SK-N-DZ (cell line): ENCODE results near the gene PRAC1.
A peak's percentile ranks its signal among the peaks of the same experiment; 100 is the strongest.
"Not testable (repeated sequence)": the region's sequence is repeated elsewhere in the genome, so short reads cannot be mapped to it uniquely, and the experiment has no call there.

Source experiments
- DNase-seq: peaks from one replicate; pipeline ENCODE4 v3.0.0-alpha.2; 2015; ENCODE audit warnings: low spot score

PRAC1 gene

DNA sequence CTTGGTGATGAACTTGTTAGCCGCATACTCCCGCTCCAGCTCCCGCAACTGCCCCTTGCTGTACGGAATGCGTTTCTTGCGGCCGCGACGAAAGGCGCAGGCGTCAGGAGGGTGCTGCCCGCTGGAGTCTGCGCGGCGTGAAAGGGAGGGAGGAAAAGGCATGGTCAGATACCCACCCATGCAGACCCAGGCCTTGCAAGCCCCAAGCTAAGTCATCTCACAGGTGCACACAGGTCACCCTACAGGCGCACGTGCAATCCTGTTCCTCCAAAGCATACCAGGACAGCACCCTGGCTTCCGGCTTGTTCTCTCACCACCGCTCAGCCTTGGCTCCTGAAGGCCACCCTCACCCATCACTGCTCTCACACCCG, 4.6 kb upstream of the PRAC1 start:
- DNase-seq = no peak

DNA sequence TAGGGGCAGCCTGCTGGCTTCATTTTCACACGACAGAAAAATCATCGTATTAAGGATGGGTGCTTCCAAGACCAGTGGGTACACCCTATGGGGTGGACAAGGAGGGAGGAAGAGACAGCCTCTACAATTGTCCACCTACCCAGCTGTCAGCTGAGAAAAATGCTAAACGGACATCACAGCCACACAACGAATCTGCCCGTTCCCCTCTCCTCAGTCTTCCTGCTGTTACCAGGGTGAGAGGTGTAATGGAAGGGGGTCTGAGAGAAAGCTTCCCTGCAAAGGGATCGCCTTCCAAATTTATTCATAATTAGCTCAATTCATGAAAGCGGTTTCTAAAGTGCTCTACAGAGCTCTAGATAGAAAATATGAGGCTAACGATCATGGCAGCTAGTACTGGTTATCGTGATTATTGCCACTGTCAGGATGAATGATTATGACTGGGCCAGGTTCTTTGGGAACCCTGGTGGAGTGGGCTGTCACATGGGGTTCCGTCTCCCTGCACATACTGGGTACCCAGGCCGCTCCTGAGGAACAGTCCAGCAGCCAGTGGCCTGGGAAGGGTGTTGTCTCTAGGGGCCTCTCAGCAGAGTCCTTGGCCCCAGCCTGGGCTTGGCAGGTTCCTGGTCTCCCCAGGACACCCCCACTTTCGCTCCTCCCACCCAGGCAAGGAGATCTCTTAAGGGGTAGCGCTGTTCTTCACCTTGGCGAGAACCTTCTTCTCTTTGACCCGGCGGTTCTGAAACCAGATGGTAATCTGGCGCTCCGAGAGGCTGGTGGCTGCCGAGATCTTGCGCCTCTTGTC, 4.0 kb upstream of the PRAC1 start:
- no peak for DNase-seq

DNA sequence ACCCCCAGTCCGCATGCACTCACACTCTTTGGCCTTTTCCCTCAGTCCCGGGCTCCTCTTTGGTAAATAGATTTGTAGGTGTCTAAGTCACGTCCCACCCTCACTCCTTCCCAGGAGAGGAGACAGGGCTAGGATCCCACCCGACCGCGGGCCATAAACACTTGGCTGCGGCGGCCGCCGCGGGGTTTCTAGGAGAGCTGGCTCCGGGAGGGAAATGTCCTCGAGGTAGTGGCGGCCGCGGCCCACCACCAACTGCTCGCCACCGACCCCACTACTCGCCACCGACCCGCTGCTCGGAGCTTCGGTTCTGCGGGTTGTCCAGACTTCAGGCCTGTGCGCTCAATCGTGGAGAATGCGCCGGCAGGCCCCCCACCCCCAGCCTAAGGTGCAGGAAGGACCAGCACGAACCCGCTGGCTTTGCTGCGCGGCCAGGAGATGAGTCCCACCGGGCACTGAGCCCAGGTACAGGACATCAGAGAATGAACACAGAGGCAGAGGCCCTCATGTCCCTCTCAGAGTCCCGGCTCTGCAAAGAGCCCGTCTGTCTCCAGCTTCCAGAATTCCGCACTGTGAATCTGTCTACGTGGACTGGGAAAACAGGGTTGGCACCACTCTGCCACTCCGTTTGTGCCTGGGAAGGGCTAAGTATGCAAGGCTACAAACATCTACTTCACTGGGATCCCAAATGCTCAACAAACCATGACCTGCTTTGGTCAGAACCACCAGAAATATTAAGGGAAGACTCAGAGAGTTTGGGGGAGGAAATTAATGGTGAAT, 3.2 kb upstream of the PRAC1 start:
- no peak for DNase-seq

DNA sequence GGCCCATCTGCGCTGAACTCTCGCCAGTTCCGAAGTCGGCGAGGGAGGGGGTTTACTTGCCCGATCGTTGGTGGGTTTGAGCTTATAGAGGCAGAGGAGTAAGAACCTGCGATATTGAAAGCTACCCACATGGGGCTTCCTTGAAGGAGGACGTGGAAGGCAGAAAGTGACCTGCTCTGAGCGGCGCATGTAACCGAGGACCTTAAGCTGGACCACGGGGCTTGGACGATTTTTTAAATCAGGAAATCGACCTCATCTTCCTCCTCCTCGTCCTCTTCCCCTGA, 2.6 kb upstream of the PRAC1 start:
- no peak for DNase-seq

DNA sequence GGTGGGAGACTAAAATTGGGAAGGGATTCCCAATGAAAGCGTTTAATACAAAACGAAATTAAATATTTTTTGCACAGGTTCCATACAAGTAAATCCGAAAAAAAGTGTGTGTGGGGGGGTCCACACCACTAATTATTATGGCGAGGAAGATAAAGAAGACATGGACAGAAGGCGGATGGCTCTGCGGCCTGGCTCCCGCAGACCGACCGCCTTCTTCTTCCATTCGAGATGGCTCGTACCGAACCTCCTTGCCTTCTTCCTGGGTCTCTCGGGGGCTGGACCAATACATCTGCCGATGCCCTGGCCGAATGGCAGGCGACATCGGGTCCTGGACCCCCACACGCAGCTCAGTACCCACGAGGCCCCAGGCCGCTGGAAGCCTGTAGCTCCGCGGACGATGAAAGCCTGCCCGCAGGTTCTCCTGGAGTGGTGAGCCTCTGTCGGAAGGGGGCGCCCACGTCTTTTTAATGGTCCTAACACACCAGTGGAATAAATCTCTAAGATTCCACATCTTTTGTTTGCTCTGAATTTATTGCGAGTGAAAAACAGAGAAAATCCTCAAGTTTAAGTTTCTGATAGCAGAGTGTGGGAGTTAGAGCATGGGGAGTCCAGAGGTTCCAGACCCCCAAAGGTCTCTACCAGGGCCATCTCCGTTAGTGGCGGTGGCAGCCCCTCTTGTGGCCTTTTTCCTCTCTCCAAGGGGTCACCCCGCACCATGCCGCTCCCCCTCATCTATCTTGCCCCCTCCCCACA, 2.1 kb upstream of the PRAC1 start:
- DNase-seq = peak; percentile 67

DNA sequence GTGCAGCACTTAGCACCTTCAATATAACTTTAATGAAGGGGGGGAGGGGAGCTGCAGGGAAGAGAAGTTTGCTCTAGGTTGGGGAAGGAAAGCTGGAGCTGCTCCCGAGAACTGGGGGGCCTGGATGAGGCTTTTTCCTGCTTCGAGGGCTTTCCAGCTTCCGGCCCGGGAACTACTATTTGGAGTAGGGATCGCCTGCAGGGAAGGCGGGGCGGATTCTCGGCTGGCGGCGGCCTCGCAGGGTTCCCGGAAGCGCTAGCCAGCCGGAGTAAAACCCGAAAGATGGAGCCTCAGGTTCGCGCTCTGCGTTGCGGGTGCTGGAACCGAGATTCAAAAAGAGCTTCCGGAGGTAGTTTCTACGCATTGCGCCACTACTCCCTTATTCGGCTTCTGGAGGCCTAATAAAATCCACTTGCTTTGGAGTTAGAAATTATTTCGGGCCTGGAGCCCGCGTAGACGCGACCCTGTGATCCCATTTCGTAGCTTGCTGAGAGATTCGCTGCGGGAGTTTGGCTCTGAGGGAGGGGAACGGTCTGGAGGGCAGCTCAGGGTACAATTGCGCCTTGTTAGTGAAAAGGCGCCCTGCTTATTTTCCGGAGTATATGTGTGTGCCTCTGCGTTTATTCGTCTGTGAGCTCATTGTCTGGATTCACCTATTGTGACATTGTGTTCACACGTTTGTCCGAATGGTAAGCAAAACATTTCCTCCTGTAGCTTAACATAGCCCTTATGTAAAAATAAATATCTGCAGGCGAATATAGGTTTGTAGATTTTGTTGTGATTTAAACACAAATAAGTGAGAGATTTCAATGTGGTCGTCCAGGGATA, 1.3 kb upstream of the PRAC1 start:
- no peak for DNase-seq

DNA sequence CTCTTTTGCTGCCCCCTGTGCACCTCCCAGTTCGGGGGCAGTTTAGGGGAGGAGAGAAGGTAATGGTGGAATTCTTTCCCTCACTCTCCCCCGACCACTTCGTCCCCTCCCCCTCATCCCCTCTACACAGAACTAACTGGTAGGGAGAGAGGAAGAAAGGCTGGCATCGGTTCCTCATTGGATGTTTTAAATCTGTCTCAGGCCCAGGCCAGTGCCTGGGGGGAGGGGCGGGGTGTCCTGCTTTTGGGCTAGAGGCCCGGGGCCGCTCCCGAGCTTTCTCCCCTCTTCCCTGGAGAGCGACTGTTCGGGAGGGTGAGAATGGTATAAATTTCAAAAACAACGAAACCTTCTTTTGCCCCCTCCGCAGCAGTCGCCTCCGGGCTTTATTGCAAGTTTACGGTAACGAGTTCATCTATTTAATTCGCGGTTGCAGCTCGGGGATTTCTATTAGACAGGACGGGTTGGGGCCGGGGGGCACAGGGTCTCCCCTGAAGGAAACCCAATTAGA, 651 bp upstream of the PRAC1 start, which contains the start of gene PRAC2:
Gene PRAC2, plus strand, starts transcription at position 271 of the 508 bp plus-strand sequence. CDS start 1,226 bp downstream, outside the sequence.
- DNase-seq = no peak

DNA sequence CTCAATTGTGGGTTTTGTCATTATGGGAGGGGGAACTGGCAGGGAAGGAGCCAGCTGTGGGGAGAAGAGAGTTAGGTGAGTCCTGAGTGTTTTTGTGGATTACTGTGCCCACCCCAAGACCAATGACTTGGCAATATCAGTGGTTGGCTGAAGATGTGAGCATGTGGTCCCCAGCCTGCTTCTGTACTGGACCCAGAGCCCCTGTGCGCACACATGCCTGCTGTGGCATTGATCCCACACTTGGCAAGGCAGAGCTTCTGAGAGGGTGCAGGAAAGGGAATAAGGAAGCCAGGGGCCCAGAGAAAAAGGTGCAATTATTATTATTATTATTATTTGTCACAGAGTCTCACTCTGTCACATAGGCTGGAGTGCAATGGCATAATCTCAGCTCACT, 1.3 kb downstream of the PRAC1 start:
- DNase-seq = no peak

DNA sequence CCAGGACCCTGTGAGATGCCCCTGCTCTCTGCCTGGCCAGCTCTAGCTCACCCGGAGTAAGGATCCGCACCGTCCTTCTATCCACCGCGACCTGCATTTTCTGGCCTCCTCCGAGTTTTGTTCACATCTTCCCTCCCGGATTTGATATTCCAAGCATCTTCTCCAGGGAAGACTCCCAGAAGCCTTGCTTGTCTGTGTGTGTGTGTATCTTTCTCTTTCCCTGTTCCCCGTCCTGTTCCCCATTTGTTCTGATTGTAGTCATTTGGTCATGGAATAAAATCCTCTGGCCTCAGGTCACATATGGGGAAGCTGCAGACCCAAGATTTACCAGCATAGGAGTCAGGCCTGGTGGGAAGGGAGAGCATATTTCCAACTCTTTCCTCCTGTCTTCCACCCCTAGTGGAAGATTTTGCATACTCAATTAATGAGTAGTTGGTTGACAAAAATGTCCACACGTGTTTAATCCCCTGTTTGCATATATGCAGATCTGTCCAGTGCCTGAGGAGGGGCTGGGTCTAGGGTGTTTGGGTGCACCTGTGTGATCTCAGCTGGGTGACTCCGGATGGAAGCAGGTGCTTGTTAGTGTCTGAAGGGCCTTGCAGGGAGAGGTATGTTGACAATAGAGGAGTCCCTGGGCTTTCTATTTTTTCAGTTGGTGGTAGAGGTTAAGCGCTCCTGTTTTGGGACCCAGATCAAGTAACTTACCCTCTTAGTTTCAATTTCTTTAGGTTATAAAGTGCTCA, 1.9 kb downstream of the PRAC1 start:
- DNase-seq = no peak

DNA sequence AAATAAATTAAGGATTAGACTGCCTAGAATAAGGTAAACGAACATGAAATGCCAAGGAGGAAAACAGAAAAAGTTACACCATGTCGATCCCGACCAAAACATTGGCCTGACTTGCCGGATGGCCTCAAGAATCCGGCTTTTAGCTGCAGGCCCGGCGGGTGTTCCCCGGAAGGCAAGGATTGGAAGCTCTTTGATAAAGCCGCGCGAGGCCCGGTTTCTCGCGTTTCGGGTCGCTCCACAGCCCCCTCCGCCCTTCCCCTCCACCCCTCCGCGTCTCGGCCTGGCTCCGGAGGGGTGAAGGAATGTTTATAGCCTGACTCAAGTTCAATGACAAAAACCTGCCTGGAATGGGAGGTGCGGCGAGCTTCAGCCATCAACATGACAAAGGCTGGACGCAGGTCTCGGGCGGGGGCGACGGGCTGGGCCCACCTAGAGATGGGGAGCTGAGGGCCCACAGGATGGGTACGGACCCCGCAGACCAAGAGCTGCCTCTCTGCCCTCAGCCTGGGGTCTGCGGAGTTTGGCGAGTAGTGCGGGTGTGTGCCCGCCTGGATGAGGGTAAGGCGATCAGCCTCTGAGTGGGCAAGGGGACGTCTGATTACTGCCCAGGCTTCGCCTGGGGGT, 2.6 kb downstream of the PRAC1 start:
- no peak for DNase-seq

DNA sequence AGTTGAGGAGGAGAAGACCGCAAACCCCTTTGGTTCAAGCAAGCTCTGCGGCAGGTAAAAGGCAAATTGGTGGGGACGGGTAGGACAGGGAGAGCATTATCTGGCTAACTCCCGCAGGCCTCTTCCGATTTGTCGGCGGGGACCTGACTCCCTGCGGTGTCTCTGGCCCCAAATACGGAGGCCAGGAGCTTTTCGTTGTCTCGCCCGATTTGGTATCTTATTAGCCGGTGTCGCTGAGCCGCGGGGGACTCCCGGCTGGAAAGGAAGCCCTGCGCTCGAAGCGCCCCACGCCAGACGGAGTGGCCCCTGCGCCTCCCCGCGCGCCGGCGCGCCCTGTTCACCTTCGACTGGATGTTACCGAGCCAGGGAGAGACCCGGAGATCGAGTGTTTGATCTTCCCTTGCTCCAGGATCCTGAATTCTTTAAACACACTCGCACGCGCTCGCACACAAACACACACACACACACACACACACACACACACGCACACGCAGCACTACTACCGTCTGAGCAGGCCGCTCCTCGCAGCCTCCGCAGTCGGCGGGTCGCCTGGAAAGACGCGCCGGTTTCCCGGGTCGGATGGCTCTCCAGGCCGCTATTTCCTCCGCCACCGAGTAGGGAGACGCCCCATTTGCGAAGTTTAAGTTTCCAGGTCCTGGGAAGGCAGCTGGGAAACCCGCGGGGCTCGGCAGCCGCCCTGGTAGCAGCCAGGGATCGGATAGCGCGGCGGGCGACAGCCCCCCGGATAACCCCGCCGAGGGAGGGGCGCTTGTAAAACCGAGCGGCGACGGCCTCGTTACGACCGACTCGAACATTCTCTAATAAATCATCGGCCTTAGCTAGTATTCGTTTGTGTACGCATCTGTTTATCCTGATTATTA, 3.3 kb downstream of the PRAC1 start:
- DNase-seq = no peak

DNA sequence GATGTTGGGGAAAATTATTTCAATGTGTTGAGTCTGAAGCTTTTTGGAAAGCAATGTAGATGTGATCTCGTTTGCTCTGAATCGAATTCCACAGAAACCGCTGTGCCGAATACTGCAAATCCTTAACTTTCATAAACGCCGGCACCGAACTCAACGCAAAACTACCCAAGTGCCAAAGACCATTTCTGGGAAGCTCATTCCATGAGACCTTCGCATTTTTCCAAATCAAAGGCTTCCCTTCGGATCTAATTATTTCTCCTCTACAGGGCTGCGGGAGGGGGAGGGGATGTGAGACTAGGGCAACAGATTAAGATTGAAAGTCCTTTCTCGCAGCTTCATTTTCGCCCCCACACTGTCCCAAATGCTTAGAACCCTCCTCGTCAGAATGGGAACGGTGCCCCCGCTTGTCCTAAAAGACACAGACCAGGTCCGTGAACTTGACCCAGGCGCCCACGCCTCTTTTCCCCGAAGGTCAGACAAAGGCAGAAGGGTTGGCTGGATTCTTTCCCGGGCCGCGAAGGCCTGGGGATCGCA, 4.0 kb downstream of the PRAC1 start:
- DNase-seq = no peak

DNA sequence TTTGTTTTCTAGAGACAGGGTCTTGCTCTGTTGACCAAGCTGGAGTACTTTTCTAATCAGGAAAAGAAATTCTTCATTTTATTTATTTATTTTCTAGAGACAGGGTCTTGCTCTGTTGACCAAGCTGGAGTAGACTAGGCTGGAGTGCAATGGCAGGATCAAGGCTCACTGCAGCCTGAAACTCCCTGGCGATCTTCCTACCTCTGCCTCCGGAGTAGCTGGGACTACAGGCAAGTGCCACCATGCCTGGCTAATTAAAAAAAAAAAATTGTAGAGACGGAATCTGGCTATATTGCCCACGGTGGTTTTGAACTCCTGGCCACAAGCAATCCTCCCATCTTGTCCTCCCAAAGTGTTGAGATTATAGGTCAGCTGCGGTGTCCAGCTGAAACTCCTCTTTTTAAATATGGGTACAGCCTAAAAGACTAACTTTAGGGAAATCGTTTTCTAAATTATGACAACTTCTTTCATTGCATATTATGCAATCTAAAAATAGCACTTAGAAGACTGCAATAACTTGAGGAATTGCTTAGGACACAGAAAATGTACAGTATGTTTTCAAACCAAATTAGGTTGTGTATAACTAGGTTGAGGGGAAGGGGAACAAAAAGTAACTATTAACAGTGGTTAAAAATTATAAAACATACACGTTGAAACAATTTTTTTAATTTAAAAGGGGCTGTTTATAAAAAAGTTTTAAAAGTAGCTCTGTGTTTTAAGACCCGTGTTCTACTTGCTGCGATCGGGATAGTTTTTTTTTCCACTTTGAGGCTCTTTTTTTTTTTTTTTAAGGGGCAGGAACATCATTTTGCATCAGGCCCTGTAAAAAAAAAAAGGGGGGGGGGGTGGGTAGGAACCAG, 4.7 kb downstream of the PRAC1 start:
- DNase-seq = no peak

DNA sequence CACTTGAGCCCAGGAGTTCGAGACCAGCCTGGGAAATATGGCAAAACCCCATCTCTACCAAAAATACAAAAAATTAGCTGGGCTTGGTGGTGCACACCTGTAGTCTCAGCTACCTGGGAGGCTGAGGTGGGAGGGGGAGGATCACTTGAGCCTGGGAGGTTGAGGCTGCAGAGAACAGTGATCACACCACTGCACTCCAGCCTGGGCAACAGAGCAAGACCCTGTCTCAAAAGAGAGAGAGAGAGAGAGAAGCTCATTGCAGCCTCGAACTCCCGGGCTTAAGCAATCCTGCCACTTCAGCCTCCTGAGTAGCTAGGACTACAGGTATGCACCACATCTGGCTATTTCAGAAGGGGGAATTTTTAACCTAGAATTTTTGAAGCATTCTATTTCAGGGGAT, 5.8 kb downstream of the PRAC1 start:
- DNase-seq = not testable (repeated sequence)

DNA sequence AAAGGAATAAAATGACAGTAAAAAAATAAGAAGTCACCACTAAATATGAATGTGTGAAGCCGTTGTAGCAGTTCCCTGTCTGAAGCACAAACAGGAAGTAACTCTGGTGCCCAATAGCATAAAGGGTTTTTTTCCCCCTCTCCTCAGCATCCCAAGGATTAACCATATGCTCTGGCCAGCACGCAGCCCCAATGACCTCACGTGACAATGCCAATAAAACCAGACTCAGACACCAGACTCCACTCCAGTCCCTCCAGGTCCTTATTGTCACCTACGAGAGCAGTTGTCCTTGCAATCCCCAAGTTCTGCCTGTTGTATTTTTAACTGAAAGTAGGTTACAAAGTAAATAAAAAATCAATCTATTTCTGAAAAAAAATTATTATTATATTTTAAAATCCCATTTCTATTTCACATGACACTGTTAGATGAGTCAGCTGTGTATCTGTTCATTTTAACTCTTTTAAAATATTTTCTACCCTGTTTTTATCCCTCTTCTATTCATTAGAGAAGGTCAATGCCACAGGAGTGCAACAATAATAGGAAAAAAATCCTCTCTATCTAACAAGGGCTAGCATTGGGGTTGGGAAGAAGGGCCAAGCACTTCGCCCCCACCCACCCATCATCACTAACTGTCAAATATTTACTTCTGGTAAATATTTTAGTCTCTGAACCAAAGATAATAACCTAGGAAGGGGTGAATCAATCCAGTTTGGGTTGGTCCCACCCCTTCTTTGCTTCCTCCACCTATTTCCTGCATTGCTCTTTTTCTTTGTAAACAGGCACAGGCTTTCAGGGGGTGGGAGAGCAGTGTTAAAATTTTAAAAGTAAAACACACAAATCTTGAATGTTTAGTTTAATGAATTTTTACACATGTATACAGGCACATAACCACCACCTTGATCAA, 6.6 kb downstream of the PRAC1 start:
- DNase-seq = no peak

DNA sequence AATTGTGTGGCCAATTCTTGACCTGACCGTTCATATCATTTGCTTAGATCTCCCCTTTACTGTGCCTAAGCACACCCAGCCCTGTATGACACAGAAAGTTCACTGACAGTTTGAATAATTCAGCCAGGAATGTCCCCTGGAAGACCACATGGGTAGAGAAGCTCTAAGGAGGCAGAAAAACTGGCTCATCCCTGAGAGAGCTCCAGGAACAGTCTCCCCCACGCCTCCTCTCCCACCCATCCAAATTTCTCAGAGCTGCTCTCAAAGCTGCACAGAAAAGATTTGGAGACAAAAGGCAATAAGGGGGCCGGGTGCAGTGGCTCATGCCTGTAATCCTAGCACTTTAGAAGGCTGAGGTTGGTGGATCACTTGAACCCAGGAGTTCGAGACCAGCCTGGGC, 11.2 kb downstream of the PRAC1 start:
- no peak for DNase-seq
